Spleen (tissue), 7 donors: ENCODE results near the gene PPT2.

Experiments used
- CTCF ChIP-seq, 11 experiments: fragments of 200-600 bp in 7 of 11; fragments of 450-650 bp in 4 of 11; sonication (generic) in 4 of 11; IDR thresholded peaks in 8 of 11; conservative IDR thresholded peaks in 3 of 11; 1 replicate in 7 of 11; 2 replicates in 4 of 11; pipeline versions ENCODE4 v1.4.0 to v1.8.0; 2016 to 2021; ENCODE audit warnings: antibody characterized with exemption in 11 of 11, inconsistent platforms in 4 of 11, mild to moderate bottlenecking in 1 of 11
- POLR2A ChIP-seq, 3 donors: fragments of 450-650 bp; IDR thresholded peaks; one replicate each; pipeline ENCODE4 v1.5.1; 2017; ENCODE audit warnings: antibody characterized with exemption in 3 of 3, mild to moderate bottlenecking in 1 of 3
- donor health status: DM: no; HTN: no; CAD: no; lungs with moderate emphysema.
- donor health status: DM: no; HTN: no; CAD: no.
- donor health status: DM: no; HTN: no; CAD: no.

GRCh38 chr6:32204268-32204715, 50.4 kb downstream of the PPT2 start:
- TF ChIP-seq POLR2A (IDR thresholded peaks at IDR 0.05) (no peak), CTCF (IDR thresholded peaks at IDR 0.05 in 8 of 11, conservative IDR thresholded peaks at IDR 0.05 in 3 of 11) (no peak)
